Panc1 (cell line): ENCODE data around the gene TOP2A. TPM values are rescaled to one million over a fixed set of nuclear protein-coding genes. Genes with fewer than 3 reads are reported as not detected.

Experiments
- ATAC-seq: fragments of 200-7000 bp; cut with Tn5 transposase; 2 replicates; pipeline ENCODE4 v1.9.1; 2020; ENCODE audit warnings: mild to moderate bottlenecking, moderate library complexity
- BruUV-seq: library from RNA; stranded (reverse); fragments of 400-500 nt; replicated peaks from 2 replicates; lab custom pipeline; 2021; lab: Mats Ljungman, UMichigan
- CTCF ChIA-PET: fragments of 300-600 bp; sonication (Branson Sonifier 250); formaldehyde crosslinking; loops from one replicate; lab custom pipeline; 2022; ENCODE audit warnings: antibody characterized with exemption; lab: Charles Lee
- POLR2A ChIA-PET: fragments of 300-600 bp; sonication (Branson Sonifier 250); formaldehyde crosslinking; loops from one replicate; lab custom pipeline; 2022; ENCODE audit warnings: antibody characterized with exemption; lab: Charles Lee
- DNase-seq: peaks from one replicate; pipeline ENCODE4 v3.0.0-alpha.2; 2010; ENCODE audit warnings: low read depth, low spot score
- H3K27ac ChIP-seq: 2 replicates; pipeline ENCODE4 v1.5.1; 2011; ENCODE audit warnings: mild to moderate bottlenecking, low read length, inconsistent platforms
- H3K27me3 ChIP-seq: fragments of 200-500 bp; sonication (Bioruptor generic); 2 replicates; pipeline ENCODE4 v1.6.0; 2014; ENCODE audit warnings: low read length, inconsistent platforms; ENCODE audit not compliant: control insufficient read depth, insufficient read depth
- H3K36me3 ChIP-seq: fragments of 200-500 bp; sonication (Bioruptor generic); 2 replicates; pipeline ENCODE4 v1.5.1; 2014; ENCODE audit warnings: inconsistent platforms, mild to moderate bottlenecking, low read length, moderate library complexity; ENCODE audit not compliant: control insufficient read depth, insufficient read depth
- H3K4me1 ChIP-seq: 2 replicates; pipeline ENCODE4 v1.5.1; 2011; ENCODE audit warnings: inconsistent platforms, mild to moderate bottlenecking, low read length, moderate library complexity; ENCODE audit not compliant: control insufficient read depth, insufficient read depth
- H3K4me3 ChIP-seq, 2 experiments: 2 replicates each; pipeline ENCODE4 v1.5.1; 2011 to 2012; ENCODE audit warnings: low read depth in 2 of 2, low read length in 2 of 2, mild to moderate bottlenecking in 2 of 2, inconsistent platforms in 1 of 2, moderate library complexity in 1 of 2
- H3K9me3 ChIP-seq: fragments of 200-500 bp; sonication (Bioruptor generic); 2 replicates; pipeline ENCODE4 v1.5.1; 2014; ENCODE audit warnings: low read depth, mild to moderate bottlenecking, inconsistent platforms, low read length, moderate library complexity; ENCODE audit not compliant: control insufficient read depth, insufficient read depth
- CTCF ChIP-seq: fragments of 450-650 bp; IDR thresholded peaks from 2 replicates; pipeline ENCODE4 v1.5.1; 2017; ENCODE audit warnings: mild to moderate bottlenecking
- POLR2AphosphoS5 ChIP-seq: IDR thresholded peaks from 2 replicates; pipeline ENCODE4 v1.6.1; 2012; ENCODE audit warnings: mild to moderate bottlenecking, low read depth, low read length, moderate library complexity
- REST ChIP-seq, 2 experiments: IDR thresholded peaks; 2 replicates each; pipeline ENCODE4 v1.6.1; 2011 to 2012; ENCODE audit warnings: low read depth in 2 of 2, control low read depth in 1 of 2, low read length in 1 of 2, mild to moderate bottlenecking in 1 of 2, moderate library complexity in 1 of 2; ENCODE audit not compliant: insufficient read depth in 1 of 2
- SIN3A ChIP-seq: IDR thresholded peaks from 2 replicates; pipeline ENCODE4 v1.6.1; 2012; ENCODE audit warnings: low read depth, mild to moderate bottlenecking, low read length, moderate library complexity, borderline replicate concordance; ENCODE audit not compliant: insufficient read depth
- TCF7L2 ChIP-seq: IDR thresholded peaks from 2 replicates; pipeline ENCODE4 v1.6.1; 2011; ENCODE audit warnings: mild to moderate bottlenecking, low read depth, low read length, inconsistent platforms
- in situ Hi-C: cut with HindIII; loops from 2 replicates; pipeline ENCODE4 v1.10.0; 2016; ENCODE audit warnings: low sequenced_read_pairs, low pct_unique_long_range_greater_than_20kb
- intact Hi-C: fragments of 100-400 bp; cut with micrococcal nuclease; formaldehyde crosslinking; loops from one replicate; pipeline ENCODE4 v1.10.0; 2022; ENCODE audit not compliant: unreplicated experiment
- total RNA-seq: library from RNA; stranded (reverse); gene quantifications from one replicate; pipeline ENCODE4 v1.2.1, GENCODE V29; 2021; ENCODE audit not compliant: unreplicated experiment

The TOP2A gene
- total RNA-seq, 1 experiment from 2014 or later, result 230 TPM

GRCh38 chr17:40366861-40367518 lies 50.7 kb downstream of the TOP2A start:
- Histone ChIP-seq H3K4me1 (peaks cover 6% of the 10 kb centered on the region; the same call in 1 of the 2 replicates), H3K9me3 (no peaks in the 10 kb centered on the region), H3K27me3 (no peaks in the 10 kb centered on the region), H3K27ac (no peak overlapping the region), H3K36me3 (no peaks in the 10 kb centered on the region), H3K4me3 (no peak overlapping the region)
- TF ChIP-seq SIN3A (no peak), REST (IDR thresholded peaks at IDR 0.05; ENCODE audit: insufficient read depth in 1 of 2, low read depth in 2 of 2, low read length in 1 of 2) (no peak), CTCF (no peak), TCF7L2 (no peak), POLR2AphosphoS5 (no peak)
- ATAC-seq (no peak), DNase-seq (no peak)
- intact Hi-C loops (no loop called here), in situ Hi-C loops (no loop called here)
- POLR2A ChIA-PET, result no interaction called here
- CTCF ChIA-PET, result interaction anchor here (0.6 kb wide), 1 partner anchor 109 kb away, joined by 4 read pairs; no protein-coding TSS in a partner anchor
- no TSS peak for BruUV-seq

GRCh38 chr17:40366076-40366860 lies 51.4 kb downstream of the TOP2A start:
- ChIA-PET POLR2A (interaction anchor here (0.5 kb wide), 1 partner anchor 67 kb away, joined by 5 read pairs; no protein-coding TSS in a partner anchor), CTCF (interaction anchor here (0.6 kb wide), 1 partner anchor 71 kb away, joined by 4 read pairs; no protein-coding TSS in a partner anchor)
- ATAC-seq, result no peak
- in situ Hi-C loops (no loop called here), intact Hi-C loops (no loop called here)
- H3K27ac ChIP-seq, result no peak overlapping the region
- H3K4me3 ChIP-seq, result no peak overlapping the region
- no peaks in the 10 kb centered on the region for H3K27me3 ChIP-seq
- H3K36me3 ChIP-seq, result no peaks in the 10 kb centered on the region
- H3K4me1 ChIP-seq, result peaks cover 6% of the 10 kb centered on the region; the same call in 1 of the 2 replicates
- DNase-seq, result no peak
- H3K9me3 ChIP-seq, result no peaks in the 10 kb centered on the region
- BruUV-seq, result no TSS peak
- TF ChIP-seq POLR2AphosphoS5 (no peak), SIN3A (no peak)
